ENCODE results near the gene C14orf180.

GRCh38 chr14:104560586-104560945 is 19.0 kb upstream of the C14orf180 start:
- TF ChIP-seq CTCF (IDR thresholded peaks at IDR 0.05) = no peak
- no peak for TF ChIP-seq POLR2A (IDR thresholded peaks at IDR 0.05)
